Activated CD4-positive, alpha-beta T cell treated with anti-CD3 and anti-CD28 coated beads, Interleukin-2, Interleukin-4, amounts not matched to agents 100 ng/mL and 50 ng/mL, durations not matched to agents 16 hours and 8 hours (primary cell): Measurements from ENCODE around the gene ADAMTSL5.

Experiments used
- DNase-seq: peaks from one replicate; pipeline ENCODE4 v3.0.0-alpha.2; 2020; ENCODE audit warnings: low spot score

ADAMTSL5 gene

GRCh38 chr19:1467215-1467489 is 45.7 kb downstream of the ADAMTSL5 start:
- no peak for DNase-seq

- DNase-seq, result no peak
These were observed 46.2 kb downstream of the ADAMTSL5 start for GRCh38 chr19:1466461-1467214.

- no peak for DNase-seq
These were observed 46.8 kb downstream of the ADAMTSL5 start for GRCh38 chr19:1466018-1466460.

GRCh38 chr19:1465191-1466016 is 47.4 kb downstream of the ADAMTSL5 start:
- peak; percentile 36 for DNase-seq

DNA sequence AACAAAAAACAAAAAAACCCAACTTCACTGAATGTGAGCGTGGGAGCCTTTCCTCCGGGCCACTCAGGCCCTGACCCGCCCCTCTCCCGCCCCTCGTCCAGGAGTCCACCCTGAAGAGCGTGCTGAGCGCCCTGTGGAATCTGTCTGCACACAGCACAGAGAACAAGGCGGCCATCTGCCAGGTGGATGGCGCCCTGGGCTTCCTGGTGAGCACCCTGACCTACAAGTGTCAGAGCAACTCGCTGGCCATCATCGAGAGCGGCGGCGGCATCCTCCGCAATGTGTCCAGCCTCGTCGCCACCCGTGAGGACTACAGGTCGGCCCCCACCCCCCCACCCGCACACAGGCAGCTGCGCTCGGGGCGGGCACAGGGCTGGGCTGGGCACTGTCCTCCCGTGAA is 51.0 kb downstream of the ADAMTSL5 start:
- DNase-seq, result no peak

- DNase-seq, result no peak
These were observed 52.5 kb downstream of the ADAMTSL5 start for GRCh38 chr19:1460033-1460995.

GRCh38 chr19:1459479-1459878 is 53.3 kb downstream of the ADAMTSL5 start:
- DNase-seq, result no peak

DNA sequence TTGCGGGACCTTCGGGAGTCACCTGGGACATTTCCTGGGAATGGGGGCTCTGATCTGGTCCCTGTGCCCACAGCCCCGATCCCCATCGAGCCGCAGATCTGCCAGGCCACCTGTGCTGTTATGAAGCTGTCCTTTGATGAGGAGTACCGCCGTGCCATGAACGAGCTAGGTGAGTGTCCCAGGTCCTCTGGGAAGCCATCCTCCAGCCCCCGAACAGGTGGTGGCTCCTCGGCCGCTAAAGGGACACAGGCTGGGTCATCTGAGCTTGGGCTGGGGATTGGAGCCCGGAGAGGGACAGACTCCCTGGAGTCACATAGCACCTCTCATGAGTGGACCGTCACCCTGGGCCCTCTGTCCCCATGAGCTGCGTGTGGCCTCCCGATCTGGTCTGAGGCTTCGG is 54.9 kb downstream of the ADAMTSL5 start:
- DNase-seq, result no peak

GRCh38 chr19:1457031-1457739 is 55.6 kb downstream of the ADAMTSL5 start:
- DNase-seq, result no peak

- no peak for DNase-seq
These were observed 56.5 kb downstream of the ADAMTSL5 start for GRCh38 chr19:1456121-1456900.

DNA sequence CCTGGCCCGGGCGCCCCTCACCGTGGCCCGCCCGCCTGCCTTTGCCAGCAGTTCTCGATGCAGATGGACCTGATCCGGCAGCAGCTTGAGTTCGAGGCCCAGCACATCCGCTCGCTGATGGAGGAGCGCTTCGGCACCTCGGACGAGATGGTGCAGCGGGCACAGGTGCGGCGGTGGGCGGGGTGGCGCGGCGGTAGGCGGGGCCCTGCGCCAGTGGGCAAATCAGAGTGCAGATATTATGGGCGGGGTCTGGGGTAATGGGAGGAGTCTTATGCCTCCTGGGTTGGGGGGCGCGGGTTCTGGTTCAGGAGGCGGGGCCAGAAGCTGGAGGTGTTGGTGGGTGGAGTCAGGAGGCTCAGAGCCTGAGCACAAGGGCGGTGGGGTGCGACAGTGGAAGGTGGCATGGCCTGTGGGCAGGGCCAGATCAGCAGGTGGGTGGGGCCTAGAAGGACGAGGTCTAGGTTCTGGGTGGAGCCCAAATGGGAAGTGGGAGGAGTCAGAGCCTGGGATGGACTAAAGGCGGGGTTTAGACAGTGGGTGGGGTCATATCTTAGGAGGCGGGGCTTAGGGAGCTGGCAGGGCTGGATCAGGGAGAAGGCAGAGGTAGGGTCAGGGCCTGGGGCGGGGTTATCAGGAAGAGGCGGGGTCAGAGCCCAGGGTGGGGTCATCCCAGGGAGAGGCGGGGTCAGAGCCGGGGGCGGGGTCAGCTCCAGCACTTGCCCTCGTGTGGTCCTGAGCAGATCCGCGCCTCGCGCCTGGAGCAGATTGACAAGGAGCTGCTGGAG is 57.3 kb downstream of the ADAMTSL5 start:
- peak; percentile 74 for DNase-seq
